HG03139 (cell line): Measurements from ENCODE around the gene PPFIBP1.

Source experiments
- ATAC-seq: cut with Tn5 transposase; IDR thresholded peaks from one replicate; pipeline ENCODE4 v1.9.1; 2021; ENCODE audit not compliant: unreplicated experiment

PPFIBP1 gene

GRCh38 chr12:27511723-27512045 is 12.3 kb upstream of the PPFIBP1 start:
- no peak for ATAC-seq

DNA sequence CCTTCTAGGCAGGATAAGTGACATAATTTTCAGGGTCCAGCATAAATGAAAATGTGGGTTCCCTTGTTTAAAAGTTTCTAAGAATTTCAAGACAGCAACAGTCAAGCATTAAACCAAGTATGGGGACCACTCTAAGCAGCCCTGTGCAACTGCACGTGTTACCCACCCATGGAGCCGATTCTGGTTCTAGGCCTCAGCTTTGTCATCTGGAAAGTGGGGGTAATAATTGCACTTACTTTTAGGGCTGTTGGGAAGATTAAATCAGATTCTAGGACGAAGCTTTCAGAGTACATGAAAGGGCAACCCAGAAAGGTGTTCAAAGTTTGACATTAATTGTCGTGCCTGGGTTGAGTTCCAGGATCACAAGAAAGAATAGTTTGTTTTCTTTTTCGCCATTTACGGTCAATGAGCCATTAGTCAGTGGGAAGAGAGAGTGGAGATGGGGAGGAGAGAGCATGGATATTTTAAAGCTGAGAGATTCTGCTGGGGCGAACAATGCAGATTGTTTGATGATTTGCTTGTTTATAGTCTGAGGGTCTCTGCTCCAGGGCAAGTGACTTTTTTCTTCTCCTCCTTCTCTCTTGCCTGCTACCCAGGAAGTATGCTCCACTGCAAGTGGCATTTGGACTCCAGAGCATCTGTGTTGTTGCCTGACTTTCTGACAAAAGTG is 10.7 kb upstream of the PPFIBP1 start:
- no peak for ATAC-seq

- no peak for ATAC-seq
Measured at GRCh38 chr12:27515671-27516070, 8.3 kb upstream of the PPFIBP1 start.

GRCh38 chr12:27516625-27517024 is 7.4 kb upstream of the PPFIBP1 start:
- ATAC-seq: no peak

DNA sequence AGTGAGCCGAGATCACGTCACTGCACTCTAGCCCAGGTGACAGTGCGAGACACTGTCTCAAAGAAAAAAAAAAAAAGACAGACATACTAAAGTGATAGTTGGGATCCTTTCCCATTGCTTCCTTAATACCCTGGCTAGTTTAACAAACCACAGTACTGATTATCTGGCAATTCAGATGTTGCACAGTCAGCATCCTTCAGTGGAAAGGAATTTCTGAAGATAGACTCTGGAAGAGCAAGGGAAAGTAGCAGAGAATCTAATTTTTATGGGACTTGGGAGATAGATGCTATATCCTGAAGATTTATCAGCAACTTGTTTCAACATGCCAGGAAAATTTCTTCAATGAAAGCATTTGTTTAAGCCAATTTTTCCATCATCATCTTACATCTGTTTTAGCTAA is 6.5 kb upstream of the PPFIBP1 start:
- ATAC-seq: no peak

- no peak for ATAC-seq
Measured at GRCh38 chr12:27517961-27518665, 5.9 kb upstream of the PPFIBP1 start.

DNA sequence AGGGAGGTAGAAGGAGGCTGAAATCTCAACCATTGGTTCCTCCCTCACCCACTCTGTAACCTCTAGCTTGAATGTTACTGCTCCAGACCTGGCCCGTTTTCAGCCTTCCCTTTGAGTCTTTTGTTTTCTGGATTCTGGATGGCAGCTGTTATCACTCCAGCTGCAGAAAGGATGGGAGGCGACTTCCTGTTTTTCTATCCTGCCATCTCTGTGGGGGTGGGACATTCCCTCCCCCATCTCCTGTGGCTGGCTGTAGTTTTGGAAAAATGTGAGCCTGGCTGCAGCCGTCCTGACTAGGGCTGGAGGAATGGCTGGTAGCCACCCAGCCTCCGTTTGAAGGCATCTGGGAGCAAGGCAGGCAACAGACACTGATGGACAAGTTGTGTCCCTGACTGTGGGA is 2.9 kb upstream of the PPFIBP1 start:
- no peak for ATAC-seq

- no peak for ATAC-seq
Measured at GRCh38 chr12:27521981-27522380, 2.0 kb upstream of the PPFIBP1 start.

DNA sequence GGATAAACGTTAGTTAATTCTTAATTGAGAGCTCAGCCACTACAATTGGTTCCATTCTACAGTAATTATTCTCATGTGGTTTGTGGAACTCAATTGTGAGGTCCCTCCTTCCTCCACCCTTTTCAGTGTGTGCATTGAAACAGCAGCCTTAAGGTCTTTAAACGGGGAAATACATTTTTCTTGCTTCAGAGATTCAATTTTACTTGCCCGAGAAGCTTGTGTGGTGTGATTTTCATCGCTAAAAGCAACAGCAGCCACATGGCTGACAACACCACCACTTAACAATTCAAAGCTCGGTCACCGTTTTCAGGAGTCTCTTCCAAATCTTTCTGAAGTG is 733 bp upstream of the PPFIBP1 start:
- peak; percentile 2 for ATAC-seq

DNA sequence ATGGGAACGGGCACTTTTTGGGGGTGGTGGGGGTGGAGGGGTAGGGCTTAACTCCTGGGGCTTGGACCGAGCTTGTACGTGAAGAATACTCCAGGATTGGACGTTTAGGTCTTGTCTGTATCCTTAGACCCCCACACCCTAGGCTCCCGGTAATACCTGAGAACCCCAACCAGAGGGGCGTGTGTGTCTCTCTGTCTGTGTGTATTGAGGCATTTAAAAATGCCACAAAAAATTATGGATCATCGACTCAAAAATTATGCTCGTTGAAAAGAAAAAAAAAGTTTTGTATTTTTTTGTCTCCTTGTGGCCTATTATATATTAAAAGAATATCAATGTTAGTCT is 459 bp downstream of the PPFIBP1 start:
- no peak for ATAC-seq

DNA sequence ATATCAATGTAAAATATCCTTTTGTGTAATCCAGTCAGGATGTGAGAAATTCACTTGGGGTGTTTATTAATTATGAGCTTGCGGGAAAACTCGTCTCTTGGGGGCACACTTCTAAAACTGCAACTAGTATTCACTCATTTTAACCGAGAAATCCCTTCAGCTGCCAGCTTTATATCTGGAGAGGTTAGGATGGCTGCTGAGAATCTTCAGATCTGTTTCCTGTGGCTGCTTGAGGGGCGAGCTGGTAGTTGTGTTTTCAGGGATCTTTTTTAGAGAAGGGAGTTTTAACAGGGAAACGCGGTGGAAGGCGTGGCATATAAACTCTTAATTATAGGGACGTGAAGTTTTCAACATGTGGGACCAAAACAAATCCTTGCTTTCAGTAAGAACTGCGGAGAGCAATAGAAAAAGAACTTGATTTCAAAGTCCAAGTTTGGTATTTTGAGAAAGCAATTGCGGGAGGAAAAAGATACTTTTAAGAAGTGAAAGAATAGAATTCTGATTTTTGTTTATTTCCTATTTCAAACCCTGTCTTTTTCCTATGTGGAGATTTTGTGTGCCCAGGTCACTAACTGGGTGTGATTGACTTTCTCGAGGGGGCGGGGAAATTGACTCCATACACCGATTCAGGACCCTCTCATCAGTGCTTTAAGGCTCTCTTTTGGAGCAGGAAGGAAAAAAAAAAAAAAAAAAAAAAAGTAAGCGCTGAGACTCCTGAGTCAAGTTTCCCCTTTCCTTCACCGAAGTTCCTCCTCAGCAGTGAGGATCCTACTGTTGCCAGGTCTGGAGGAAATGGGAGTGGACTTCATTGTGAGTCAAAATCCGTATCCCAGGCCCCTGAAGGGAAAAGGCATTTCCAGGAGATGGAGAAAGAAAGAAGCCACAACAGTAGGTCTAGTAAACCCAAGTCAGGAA is 1.1 kb downstream of the PPFIBP1 start:
- no peak for ATAC-seq

DNA sequence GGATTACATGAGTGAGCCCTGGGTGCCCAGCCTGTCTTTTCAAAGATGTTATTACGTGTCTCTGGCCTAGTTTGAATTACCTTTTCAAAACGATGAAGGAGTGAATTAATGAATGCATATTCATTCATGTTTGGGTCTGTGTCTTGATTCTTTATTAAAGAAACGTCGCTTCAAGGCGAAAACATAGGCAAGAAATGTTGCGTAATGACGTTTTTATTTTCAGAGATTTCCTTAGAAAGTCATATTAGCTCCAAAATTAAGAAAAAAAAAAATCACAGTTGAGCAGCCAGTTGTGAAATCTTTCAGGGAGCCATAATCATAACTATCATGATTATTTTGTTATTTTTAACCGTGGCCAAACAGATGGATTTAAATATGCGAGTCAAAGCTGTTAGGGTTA is 3.5 kb downstream of the PPFIBP1 start:
- ATAC-seq: no peak

GRCh38 chr12:27528788-27529187 is 4.8 kb downstream of the PPFIBP1 start:
- no peak for ATAC-seq

DNA sequence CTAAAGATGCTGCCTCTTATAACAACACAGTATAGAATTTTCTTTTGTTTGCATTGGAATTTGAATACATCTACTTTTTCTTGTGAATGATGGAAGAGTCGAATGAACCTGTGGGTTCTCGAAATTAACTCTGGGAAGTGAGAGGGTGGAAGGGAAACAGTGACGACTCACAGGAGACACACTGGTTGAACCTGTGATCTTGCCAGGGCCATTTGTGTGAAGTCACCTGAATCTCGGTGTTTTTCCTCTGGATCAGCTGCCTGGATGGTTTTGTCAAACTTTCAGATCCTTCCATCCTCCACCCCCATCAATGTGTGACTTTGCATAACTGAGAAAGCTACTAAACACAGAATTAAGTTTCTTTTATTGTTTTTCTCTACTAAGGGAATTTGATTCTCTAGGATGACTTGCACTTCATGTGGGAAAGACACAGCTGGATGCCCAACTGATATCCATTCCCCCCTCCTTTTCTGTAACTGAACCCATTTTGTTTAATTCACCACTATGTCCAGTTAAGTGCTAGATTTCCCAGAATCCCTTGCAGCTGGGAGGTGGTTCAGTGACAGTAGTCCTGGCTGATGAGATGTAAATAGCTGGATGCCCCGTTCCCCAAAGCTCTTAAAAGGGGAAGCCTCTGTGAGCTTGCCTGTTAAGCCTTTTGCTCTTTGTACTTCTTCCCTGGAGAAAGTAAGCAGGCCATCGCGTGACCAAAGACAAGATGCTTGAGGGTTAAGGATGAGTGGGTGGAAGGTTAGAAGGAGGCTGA is 6.3 kb downstream of the PPFIBP1 start:
- no peak for ATAC-seq

GRCh38 chr12:27531896-27532295 is 7.9 kb downstream of the PPFIBP1 start:
- ATAC-seq: no peak

- ATAC-seq: peak; percentile 54
Measured at GRCh38 chr12:27534060-27534764, 10.2 kb downstream of the PPFIBP1 start.

- ATAC-seq: peak; percentile 24
Measured at GRCh38 chr12:27534765-27535161, 10.8 kb downstream of the PPFIBP1 start.

DNA sequence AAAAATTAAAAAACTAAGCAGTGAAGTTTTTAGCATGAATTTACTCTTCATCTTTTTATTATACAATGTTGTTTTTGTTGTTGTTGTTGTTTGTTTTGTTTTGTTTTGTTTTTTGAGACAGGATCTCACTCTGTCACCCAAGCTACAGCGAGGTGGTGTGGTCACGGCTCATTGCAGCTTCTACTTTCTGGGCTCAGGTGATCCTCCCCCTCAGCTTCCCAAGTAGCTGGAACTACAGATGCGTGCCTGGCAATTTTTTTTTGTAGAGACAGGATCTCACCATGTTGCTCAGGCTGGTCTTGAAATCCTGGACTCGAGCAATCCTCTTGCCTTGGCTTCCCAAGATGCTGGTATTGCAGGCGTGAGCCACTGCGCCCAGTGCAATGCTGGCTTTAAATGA is 11.3 kb downstream of the PPFIBP1 start:
- no peak for ATAC-seq

GRCh38 chr12:27537855-27538675 is 14.1 kb downstream of the PPFIBP1 start:
- ATAC-seq: no peak

- no peak for ATAC-seq
Measured at GRCh38 chr12:27539191-27539631, 15.2 kb downstream of the PPFIBP1 start.
